GM23248 (cell line): ENCODE data around the gene TEPSIN. TPM values are rescaled to one million over a fixed set of nuclear protein-coding genes. Genes with fewer than 3 reads are reported as not detected.

Experiments used
- DNase-seq: peaks from one replicate; pipeline ENCODE4 v3.0.0-alpha.2; 2015
- H2AFZ ChIP-seq: fragments of 200-600 bp; sonication (generic); 2 replicates; pipeline ENCODE4 v1.6.1; 2016; ENCODE audit warnings: antibody characterized with exemption
- H3F3A ChIP-seq: fragments of 200-600 bp; sonication (generic); 2 replicates; pipeline ENCODE4 v1.6.1; 2016; ENCODE audit warnings: mild to moderate bottlenecking, antibody characterized with exemption, mixed run types; ENCODE audit not compliant: insufficient read depth
- H3K27ac ChIP-seq: fragments of 200-600 bp; sonication (generic); 2 replicates; pipeline ENCODE4 v1.5.1; 2016; ENCODE audit warnings: mild to moderate bottlenecking
- H3K27me3 ChIP-seq: fragments of 200-600 bp; sonication (generic); replicated peaks from 2 replicates; pipeline ENCODE4 v1.6.1; 2016; ENCODE audit warnings: mild to moderate bottlenecking; ENCODE audit not compliant: insufficient read depth
- H3K36me3 ChIP-seq: fragments of 200-600 bp; sonication (generic); 2 replicates; pipeline ENCODE4 v1.6.1; 2016; ENCODE audit warnings: low read depth, mild to moderate bottlenecking
- H3K4me1 ChIP-seq: fragments of 200-600 bp; sonication (generic); 2 replicates; pipeline ENCODE4 v1.6.1; 2016; ENCODE audit warnings: mild to moderate bottlenecking; ENCODE audit not compliant: insufficient read depth
- H3K4me2 ChIP-seq: fragments of 200-600 bp; sonication (generic); one replicate; pipeline ENCODE4 v1.6.1; 2016; ENCODE audit warnings: mild to moderate bottlenecking; ENCODE audit not compliant: unreplicated experiment
- H3K4me3 ChIP-seq: fragments of 200-600 bp; sonication (generic); 2 replicates; pipeline ENCODE4 v1.5.1; 2016; ENCODE audit warnings: mild to moderate bottlenecking
- H3K79me2 ChIP-seq: fragments of 200-600 bp; sonication (generic); 2 replicates; pipeline ENCODE4 v1.6.1; 2016; ENCODE audit warnings: mild to moderate bottlenecking; ENCODE audit not compliant: insufficient read depth
- H3K9ac ChIP-seq: fragments of 200-600 bp; sonication (generic); 2 replicates; pipeline ENCODE4 v1.6.1; 2016; ENCODE audit warnings: mild to moderate bottlenecking
- H3K9me2 ChIP-seq: fragments of 200-600 bp; sonication (generic); 2 replicates; pipeline ENCODE4 v1.6.1; 2016; ENCODE audit warnings: mixed run types, mild to moderate bottlenecking, moderate library complexity; ENCODE audit not compliant: insufficient read depth
- H3K9me3 ChIP-seq: fragments of 200-600 bp; sonication (generic); one replicate; pipeline ENCODE4 v1.6.1; 2017; ENCODE audit warnings: low read depth
- H4K20me1 ChIP-seq: fragments of 200-600 bp; sonication (generic); 2 replicates; pipeline ENCODE4 v1.6.0; 2016; ENCODE audit not compliant: insufficient read depth
- EZH2 ChIP-seq: fragments of 200-600 bp; sonication (generic); IDR thresholded peaks from 2 replicates; pipeline ENCODE4 v1.6.1; 2018; ENCODE audit warnings: antibody characterized with exemption, mild to moderate bottlenecking; ENCODE audit not compliant: insufficient read depth, poor library complexity, severe bottlenecking
- EZH2phosphoT487 ChIP-seq: fragments of 200-600 bp; sonication (generic); IDR thresholded peaks from 2 replicates; pipeline ENCODE4 v1.6.1; 2018; ENCODE audit warnings: antibody characterized with exemption, moderate library complexity, mild to moderate bottlenecking, low read depth; ENCODE audit not compliant: insufficient read depth
- WGBS, 2 experiments: methylation state at CpG; one replicate each; pipeline ENCODE4 v1.1.6; 2015 to 2017; ENCODE audit warnings: low lambda C conversion rate in 2 of 2, low coverage in 1 of 2; ENCODE audit errors: missing lambda C conversion rate in 2 of 2; 5-methylcytosine and 5-hydroxymethylcytosine counted together
- in situ Hi-C: fragments of 300-500 bp; cut with MboI; formaldehyde crosslinking; loops from 2 replicates; pipeline ENCODE4 v1.15.0; 2020
- polyA plus RNA-seq: library from polyadenylated mRNA; unstranded; fragments of >200 nt; fragmentation: Nextera tagmentation; extraction: Ambion mirVana; gene quantifications from 2 replicates; pipeline ENCODE4 v1.2.1, GENCODE V29; 2016
- total RNA-seq: library from RNA; depleted of rRNA; stranded (reverse); fragments of >200 nt; shearing (Covaris generic); gene quantifications from 2 replicates; pipeline ENCODE4 v1.2.3, GENCODE V29; 2014

Gene TEPSIN
- total and polyA plus RNA-seq, 2 experiments from 2014 or later: 2.7 to 16.1 TPM

GRCh38 chr17:81234940-81235821 lies 3.7 kb downstream of the TEPSIN start:
- WGBS, 2 experiments: 86 to 88% methylated on average over 26 of the region's 26 CpGs
- no peaks in the 10 kb centered on the region for H3K9me2 ChIP-seq
- in situ Hi-C loops: no loop called here
- no peak for TF ChIP-seq EZH2
- no peak for TF ChIP-seq EZH2phosphoT487
- no peaks in the 10 kb centered on the region for H3K27me3 ChIP-seq
- H3K79me2 ChIP-seq: peaks cover 39% of the 10 kb centered on the region
- H3K9ac ChIP-seq: no peak overlapping the region
- peaks cover 7% of the 10 kb centered on the region for H3K4me1 ChIP-seq
- no peak overlapping the region for H3K4me2 ChIP-seq
- H3K27ac ChIP-seq: no peak overlapping the region
- no peak overlapping the region for H3K4me3 ChIP-seq
- no peaks in the 10 kb centered on the region for H3K9me3 ChIP-seq
- no peaks in the 10 kb centered on the region for H3K36me3 ChIP-seq
- DNase-seq: no peak
- H3F3A ChIP-seq: no peaks in the 10 kb centered on the region
- H4K20me1 ChIP-seq: no peaks in the 10 kb centered on the region
- no peak overlapping the region for H2AFZ ChIP-seq

- H3K27ac ChIP-seq: no peak overlapping the region
- in situ Hi-C loops: no loop called here
- no peaks in the 10 kb centered on the region for H3K9me2 ChIP-seq
- H3K27me3 ChIP-seq: no peaks in the 10 kb centered on the region
- peaks cover 7% of the 10 kb centered on the region; the same call in 1 of the 2 replicates for H3K4me1 ChIP-seq
- H3F3A ChIP-seq: no peaks in the 10 kb centered on the region
- no peak overlapping the region for H2AFZ ChIP-seq
- H3K36me3 ChIP-seq: no peaks in the 10 kb centered on the region
- H3K4me2 ChIP-seq: no peak overlapping the region
- no peak overlapping the region for H3K9ac ChIP-seq
- H3K9me3 ChIP-seq: no peaks in the 10 kb centered on the region
- 88 to 94% methylated on average over 13 of the region's 13 CpGs for WGBS, 2 experiments
- TF ChIP-seq EZH2 (no peak), EZH2phosphoT487 (no peak)
- H4K20me1 ChIP-seq: no peaks in the 10 kb centered on the region
- no peak for DNase-seq
- peaks cover 32% of the 10 kb centered on the region for H3K79me2 ChIP-seq
- H3K4me3 ChIP-seq: no peak overlapping the region
Observed at GRCh38 chr17:81234506-81234855, 4.4 kb downstream of the TEPSIN start.

- H2AFZ ChIP-seq: no peak overlapping the region
- H3K9me3 ChIP-seq: no peaks in the 10 kb centered on the region
- in situ Hi-C loops: no loop called here
- 89 to 91% methylated on average over 14 to 18 of the region's 21 CpGs for WGBS, 2 experiments
- DNase-seq: no peak
- no peaks in the 10 kb centered on the region for H3K9me2 ChIP-seq
- no peaks in the 10 kb centered on the region for H3F3A ChIP-seq
- no peak overlapping the region for H3K4me2 ChIP-seq
- H3K79me2 ChIP-seq: peaks cover 30% of the 10 kb centered on the region
- peaks cover 7% of the 10 kb centered on the region; the same call in 1 of the 2 replicates for H3K4me1 ChIP-seq
- no peaks in the 10 kb centered on the region for H3K27me3 ChIP-seq
- H3K36me3 ChIP-seq: no peaks in the 10 kb centered on the region
- TF ChIP-seq EZH2phosphoT487 (no peak), EZH2 (no peak)
- H3K9ac ChIP-seq: no peak overlapping the region
- H3K27ac ChIP-seq: no peak overlapping the region
- no peaks in the 10 kb centered on the region for H4K20me1 ChIP-seq
- no peak overlapping the region for H3K4me3 ChIP-seq
Observed at GRCh38 chr17:81233811-81234505, 4.9 kb downstream of the TEPSIN start.

GRCh38 chr17:81233316-81233715 lies 5.5 kb downstream of the TEPSIN start:
- no peaks in the 10 kb centered on the region for H3K36me3 ChIP-seq
- 91% methylated on average over 9 to 17 of the region's 17 CpGs for whole genome bisulfite sequencing, 2 experiments
- H3K27me3 ChIP-seq: no peaks in the 10 kb centered on the region
- H3K79me2 ChIP-seq: peaks cover 27% of the 10 kb centered on the region
- TF ChIP-seq EZH2phosphoT487: no peak
- no peak for TF ChIP-seq EZH2
- H3K4me2 ChIP-seq: no peak overlapping the region
- in situ Hi-C loops: no loop called here
- H3F3A ChIP-seq: no peaks in the 10 kb centered on the region
- no peaks in the 10 kb centered on the region for H3K9me3 ChIP-seq
- no peak for DNase-seq
- no peak overlapping the region for H2AFZ ChIP-seq
- no peak overlapping the region for H3K4me3 ChIP-seq
- H3K9me2 ChIP-seq: no peaks in the 10 kb centered on the region
- no peak overlapping the region for H3K27ac ChIP-seq
- no peaks in the 10 kb centered on the region for H4K20me1 ChIP-seq
- peaks cover 7% of the 10 kb centered on the region; the same call in 1 of the 2 replicates for H3K4me1 ChIP-seq
- no peak overlapping the region for H3K9ac ChIP-seq
